GM19193 (cell line): Measurements from ENCODE around the gene KIRREL3.

Source experiments
- POLR2A ChIP-seq: IDR thresholded peaks from 4 replicates; pipeline ENCODE4 v1.6.1; 2011; ENCODE audit not compliant: insufficient read depth, insufficient read length; ENCODE audit errors: extremely low read depth

KIRREL3 gene

DNA sequence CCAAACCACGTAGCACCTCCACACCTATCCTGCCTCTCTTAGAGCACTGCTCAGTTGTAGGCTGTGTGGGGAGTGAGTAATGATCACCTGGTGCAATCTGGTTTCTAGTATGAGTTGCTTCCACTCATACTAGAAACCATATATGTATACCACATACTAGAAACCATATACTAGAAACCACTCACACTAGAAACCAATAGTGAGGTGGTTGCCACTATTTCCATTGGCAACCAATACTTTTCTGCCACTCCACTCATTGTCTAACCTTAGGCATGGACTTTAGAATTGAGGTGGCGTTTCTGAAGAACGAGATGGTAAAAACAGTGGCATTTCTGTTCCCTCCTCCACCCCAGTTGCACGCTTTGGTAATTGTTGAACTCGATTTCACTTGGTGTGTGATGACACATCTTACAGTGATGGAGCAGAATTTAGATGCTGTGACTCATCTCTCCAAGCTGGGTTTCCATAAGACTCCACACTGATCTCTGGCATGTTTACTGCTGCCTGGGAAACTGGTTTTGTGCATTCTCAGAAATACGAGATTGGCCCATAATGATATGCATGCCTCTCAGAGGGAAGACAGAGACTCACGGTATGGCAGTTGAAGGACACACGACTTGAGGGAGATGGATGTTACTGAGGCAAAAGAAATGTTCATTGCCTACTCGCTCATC lies 82.9 kb downstream of the KIRREL3 start:
- TF ChIP-seq POLR2A = no peak

DNA sequence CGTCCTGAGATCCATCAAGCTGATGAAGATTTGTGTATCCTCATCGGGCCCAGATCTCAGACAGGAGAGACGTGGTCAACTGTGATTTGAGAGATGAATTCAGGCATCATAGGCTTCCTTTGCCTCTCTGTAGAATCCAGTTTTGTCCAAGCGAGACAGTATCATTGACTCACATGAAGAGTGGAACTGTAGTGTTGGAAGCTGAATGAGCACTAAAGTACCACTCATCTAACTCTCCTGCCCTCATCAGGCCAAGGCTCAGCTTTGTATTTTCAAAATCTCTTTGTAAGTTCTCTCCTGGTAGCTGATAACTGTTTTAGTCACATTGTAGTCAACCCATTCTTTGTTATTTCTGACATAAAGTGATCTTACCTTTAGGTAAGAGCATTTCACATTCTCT lies 85.1 kb downstream of the KIRREL3 start:
- no peak for TF ChIP-seq POLR2A

- no peak for TF ChIP-seq POLR2A
Observed at GRCh38 chr11:126914941-126915340, 85.6 kb downstream of the KIRREL3 start.

GRCh38 chr11:126914166-126914565 lies 86.4 kb downstream of the KIRREL3 start:
- TF ChIP-seq POLR2A = no peak

DNA sequence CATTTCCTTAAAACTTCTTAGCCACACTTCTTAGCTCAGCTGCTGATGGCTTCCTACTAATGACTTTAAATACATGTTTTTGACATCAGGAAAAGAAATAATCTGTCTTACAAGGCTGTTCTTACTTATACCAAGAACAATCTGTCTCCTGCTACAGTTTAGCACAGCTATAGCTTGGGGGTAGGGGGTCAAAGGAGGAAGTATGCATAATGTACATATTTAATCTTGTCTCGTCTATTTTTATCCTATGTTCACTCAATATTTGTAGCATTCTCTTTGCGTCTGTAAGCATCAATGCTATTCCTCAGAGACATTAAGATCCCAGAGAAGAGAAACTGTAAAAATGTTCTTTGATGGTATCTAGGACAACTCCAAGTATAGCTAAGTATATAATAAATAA lies 96.0 kb downstream of the KIRREL3 start:
- TF ChIP-seq POLR2A = no peak

GRCh38 chr11:126901783-126902182 lies 98.8 kb downstream of the KIRREL3 start:
- no peak for TF ChIP-seq POLR2A

- no peak for TF ChIP-seq POLR2A
Observed at GRCh38 chr11:126899961-126900748, 100.4 kb downstream of the KIRREL3 start.

DNA sequence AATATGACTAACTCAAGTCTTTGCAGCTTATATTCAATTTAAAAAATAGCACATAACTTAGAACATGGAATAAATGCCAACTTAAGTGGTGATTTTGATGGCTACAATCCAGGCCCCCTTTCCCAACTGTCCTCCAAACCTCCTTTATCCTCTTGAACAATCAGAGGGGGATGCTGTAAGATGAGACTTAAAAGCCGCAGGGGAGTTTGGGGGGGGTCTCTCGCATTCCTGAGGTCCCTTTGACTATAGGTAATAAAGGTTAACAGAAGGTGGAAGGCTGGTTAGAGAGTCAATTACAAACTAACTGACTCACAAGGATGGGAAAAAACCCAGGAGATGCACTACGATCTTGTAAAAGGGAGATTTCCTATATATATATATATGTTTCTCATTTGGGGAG lies 101.8 kb downstream of the KIRREL3 start:
- TF ChIP-seq POLR2A = no peak

GRCh38 chr11:126897430-126897829 lies 103.1 kb downstream of the KIRREL3 start:
- no peak for TF ChIP-seq POLR2A

DNA sequence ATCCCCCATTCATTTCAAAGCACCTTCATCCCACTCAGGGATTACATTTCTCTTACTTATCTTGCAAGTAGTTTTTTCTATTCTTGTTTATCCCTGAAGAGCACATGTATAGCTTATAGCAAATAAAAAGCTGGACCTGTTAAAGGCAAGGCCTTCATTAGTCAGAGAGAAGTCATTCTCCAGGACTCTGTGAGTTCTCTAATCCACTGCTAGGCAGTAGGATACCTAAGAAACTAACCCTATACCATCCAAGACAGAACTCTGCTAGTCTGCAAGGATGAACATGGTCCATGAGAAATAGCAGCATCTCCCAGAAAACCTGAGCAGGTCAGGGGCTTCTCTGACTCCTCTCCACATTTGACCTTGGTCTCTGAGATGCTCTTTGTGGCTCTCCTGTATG lies 104.5 kb downstream of the KIRREL3 start:
- TF ChIP-seq POLR2A = no peak

GRCh38 chr11:126893796-126894195 lies 106.8 kb downstream of the KIRREL3 start:
- TF ChIP-seq POLR2A = no peak

GRCh38 chr11:126892756-126893155 lies 107.8 kb downstream of the KIRREL3 start:
- no peak for TF ChIP-seq POLR2A

- TF ChIP-seq POLR2A = no peak
Observed at GRCh38 chr11:126891556-126892217, 108.9 kb downstream of the KIRREL3 start.

DNA sequence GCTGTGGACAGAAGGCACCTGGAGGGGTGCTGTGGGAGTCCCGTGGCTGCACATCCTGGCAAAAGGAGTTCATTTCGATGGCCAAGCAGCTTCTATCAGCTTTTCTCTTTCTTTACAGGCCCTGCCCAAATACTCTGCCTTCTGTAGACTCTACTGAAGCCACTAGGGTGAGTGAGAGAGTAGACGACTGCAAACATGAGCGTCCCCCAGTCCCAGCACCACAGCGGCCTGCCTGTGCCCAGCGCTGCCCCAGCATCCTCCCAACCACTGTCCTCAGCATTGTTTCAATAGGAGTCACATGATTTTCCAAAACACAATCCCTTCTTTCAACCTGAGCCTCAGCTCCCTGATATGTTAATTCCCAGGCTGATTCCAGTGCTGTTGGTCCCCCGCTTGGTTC lies 110.0 kb downstream of the KIRREL3 start:
- no peak for TF ChIP-seq POLR2A

GRCh38 chr11:126888115-126888712 lies 112.4 kb downstream of the KIRREL3 start:
- no peak for TF ChIP-seq POLR2A
